ENCODE measurements around the gene IGLON5.

DNA sequence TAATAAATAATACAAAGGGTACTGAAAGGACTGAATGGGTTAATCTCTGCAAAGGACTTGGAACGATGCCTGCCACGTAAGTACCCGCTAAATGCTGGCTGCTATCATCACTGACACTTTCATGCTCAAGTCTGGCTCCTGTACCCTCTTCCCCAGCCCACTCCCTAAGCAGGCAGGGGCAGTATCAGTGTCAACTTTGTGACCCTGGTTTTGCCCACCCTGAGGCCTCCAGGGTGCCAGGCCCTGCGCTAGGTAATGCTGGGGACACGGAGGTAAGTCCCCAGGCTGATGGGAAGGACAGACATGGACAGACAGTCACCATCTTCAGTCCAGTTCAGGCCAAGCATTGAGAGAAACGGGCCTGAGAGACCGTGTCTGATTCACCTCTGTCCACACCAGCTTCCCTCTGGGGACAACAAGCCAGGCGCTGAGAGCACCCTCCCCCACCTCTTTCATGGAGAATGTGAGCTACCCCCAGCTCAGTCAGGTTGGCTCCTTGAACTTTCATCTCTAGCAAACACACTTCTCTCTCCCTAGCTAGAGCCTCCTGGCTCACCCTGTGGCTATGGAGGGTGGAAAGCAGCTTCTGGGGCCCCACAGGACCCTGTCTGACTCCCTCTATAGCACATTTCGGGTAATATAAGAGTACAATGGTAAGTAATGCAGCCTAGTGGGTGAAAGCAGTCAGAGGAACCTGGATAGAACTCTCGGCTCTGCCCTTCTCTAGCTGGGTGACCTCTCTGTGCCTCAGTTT is 53.9 kb downstream of the IGLON5 start:
- TF ChIP-seq, protein P1, sequence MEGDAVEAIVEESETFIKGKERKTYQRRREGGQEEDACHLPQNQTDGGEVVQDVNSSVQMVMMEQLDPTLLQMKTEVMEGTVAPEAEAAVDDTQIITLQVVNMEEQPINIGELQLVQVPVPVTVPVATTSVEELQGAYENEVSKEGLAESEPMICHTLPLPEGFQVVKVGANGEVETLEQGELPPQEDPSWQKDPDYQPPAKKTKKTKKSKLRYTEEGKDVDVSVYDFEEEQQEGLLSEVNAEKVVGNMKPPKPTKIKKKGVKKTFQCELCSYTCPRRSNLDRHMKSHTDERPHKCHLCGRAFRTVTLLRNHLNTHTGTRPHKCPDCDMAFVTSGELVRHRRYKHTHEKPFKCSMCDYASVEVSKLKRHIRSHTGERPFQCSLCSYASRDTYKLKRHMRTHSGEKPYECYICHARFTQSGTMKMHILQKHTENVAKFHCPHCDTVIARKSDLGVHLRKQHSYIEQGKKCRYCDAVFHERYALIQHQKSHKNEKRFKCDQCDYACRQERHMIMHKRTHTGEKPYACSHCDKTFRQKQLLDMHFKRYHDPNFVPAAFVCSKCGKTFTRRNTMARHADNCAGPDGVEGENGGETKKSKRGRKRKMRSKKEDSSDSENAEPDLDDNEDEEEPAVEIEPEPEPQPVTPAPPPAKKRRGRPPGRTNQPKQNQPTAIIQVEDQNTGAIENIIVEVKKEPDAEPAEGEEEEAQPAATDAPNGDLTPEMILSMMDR (IDR thresholded peaks at IDR 0.05), result no peak
- TF ChIP-seq EP300 (IDR thresholded peaks at IDR 0.05) (no peak), POLR2A (IDR thresholded peaks at IDR 0.05) (no peak)
